Stimulated activated CD4-positive, alpha-beta T cell treated with anti-CD3 and anti-CD28 coated beads, Interleukin-1b, Interleukin-23, amount 100 ng/mL, for 48 hours (primary cell): Measurements from ENCODE around the gene AIMP1.

Experiments used
- DNase-seq: peaks from one replicate; pipeline ENCODE4 v3.0.0-alpha.2; 2020

Gene AIMP1

GRCh38 chr4:106315968-106316772, at the start of gene AIMP1, which contains the start of gene TBCK:
TSS of gene AIMP1 (plus strand) at chr4:106316550. CDS start at chr4:106325010, 8,460 bp downstream.
TSS of gene TBCK (minus strand) at chr4:106316209. CDS start at chr4:106308960, 7,249 bp downstream.
- peak; percentile 88 for DNase-seq

GRCh38 chr4:106268786-106269185, 47.6 kb upstream of the AIMP1 start:
- DNase-seq: no peak

- DNase-seq: no peak
Measured at GRCh38 chr4:106269711-106270110, 46.6 kb upstream of the AIMP1 start.

- no peak for DNase-seq
Measured at GRCh38 chr4:106270736-106271135, 45.6 kb upstream of the AIMP1 start.

- DNase-seq: no peak
Measured at GRCh38 chr4:106273831-106274230, 42.5 kb upstream of the AIMP1 start.

- DNase-seq: no peak
Measured at GRCh38 chr4:106277140-106277675, 39.1 kb upstream of the AIMP1 start.

- no peak for DNase-seq
Measured at GRCh38 chr4:106284227-106284626, 32.1 kb upstream of the AIMP1 start.

- DNase-seq: no peak
Measured at GRCh38 chr4:106286611-106287010, 29.7 kb upstream of the AIMP1 start.

- no peak for DNase-seq
Measured at GRCh38 chr4:106287353-106287969, 28.9 kb upstream of the AIMP1 start.

GRCh38 chr4:106289737-106290136, 26.6 kb upstream of the AIMP1 start:
- no peak for DNase-seq

- no peak for DNase-seq
Measured at GRCh38 chr4:106291678-106292077, 24.7 kb upstream of the AIMP1 start.

GRCh38 chr4:106294062-106294461, 22.3 kb upstream of the AIMP1 start:
- no peak for DNase-seq

GRCh38 chr4:106297245-106298035, 18.9 kb upstream of the AIMP1 start:
- no peak for DNase-seq

- no peak for DNase-seq
Measured at GRCh38 chr4:106299977-106300376, 16.4 kb upstream of the AIMP1 start.

- no peak for DNase-seq
Measured at GRCh38 chr4:106301393-106302061, 14.8 kb upstream of the AIMP1 start.

GRCh38 chr4:106302062-106302438, 14.3 kb upstream of the AIMP1 start:
- no peak for DNase-seq

- no peak for DNase-seq
Measured at GRCh38 chr4:106303548-106304281, 12.6 kb upstream of the AIMP1 start.

- no peak for DNase-seq
Measured at GRCh38 chr4:106304632-106305031, 11.7 kb upstream of the AIMP1 start.

GRCh38 chr4:106305435-106306055, 10.8 kb upstream of the AIMP1 start:
- DNase-seq: no peak

GRCh38 chr4:106306561-106306960, 9.8 kb upstream of the AIMP1 start:
- no peak for DNase-seq

- DNase-seq: no peak
Measured at GRCh38 chr4:106312377-106312776, 4.0 kb upstream of the AIMP1 start.
